Esophagus squamous epithelium (tissue), 4 donors: ENCODE results near the gene GUCA1A.

Source experiments
- CTCF ChIP-seq, 6 experiments: fragments of 450-650 bp in 4 of 6; fragments of 200-600 bp in 2 of 6; sonication (generic) in 2 of 6; IDR thresholded peaks; one replicate each; pipeline ENCODE4 v1.5.1; 2016 to 2019; ENCODE audit warnings: antibody characterized with exemption in 6 of 6, mild to moderate bottlenecking in 4 of 6, moderate library complexity in 4 of 6
- POLR2A ChIP-seq, 4 donors: fragments of 450-650 bp; IDR thresholded peaks; one replicate each; pipeline ENCODE4 v1.6.1; 2017; ENCODE audit warnings: antibody characterized with exemption in 4 of 4, mild to moderate bottlenecking in 4 of 4, moderate library complexity in 3 of 4

GRCh38 chr6:42133926-42134325 lies 39.2 kb upstream of the GUCA1A start:
- TF ChIP-seq CTCF (IDR thresholded peaks at IDR 0.05): no peak
- TF ChIP-seq POLR2A (IDR thresholded peaks at IDR 0.05): no peak
